ENCODE measurements around the gene PLCB4.

The PLCB4 gene

DNA sequence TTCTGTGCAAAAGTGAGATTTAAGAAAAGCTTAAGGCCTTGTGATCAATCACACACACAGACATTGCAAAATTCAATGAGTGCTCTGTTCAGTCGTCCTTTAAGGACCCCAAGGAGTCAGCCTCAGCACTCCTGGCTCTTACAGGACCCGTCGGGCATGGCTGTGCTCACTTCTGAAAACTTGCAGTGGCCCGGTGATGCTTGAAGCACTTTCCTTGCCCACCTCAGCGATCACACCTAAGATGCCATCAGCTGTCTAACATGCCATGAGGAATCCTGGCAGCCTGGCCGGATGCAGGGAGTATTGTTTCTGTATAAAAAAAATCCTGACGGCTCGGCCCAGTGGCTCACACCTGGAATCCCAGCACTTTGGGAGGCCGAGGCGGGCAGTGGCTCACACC is 344.1 kb downstream of the PLCB4 start:
- DNase-seq, result no peak

DNA sequence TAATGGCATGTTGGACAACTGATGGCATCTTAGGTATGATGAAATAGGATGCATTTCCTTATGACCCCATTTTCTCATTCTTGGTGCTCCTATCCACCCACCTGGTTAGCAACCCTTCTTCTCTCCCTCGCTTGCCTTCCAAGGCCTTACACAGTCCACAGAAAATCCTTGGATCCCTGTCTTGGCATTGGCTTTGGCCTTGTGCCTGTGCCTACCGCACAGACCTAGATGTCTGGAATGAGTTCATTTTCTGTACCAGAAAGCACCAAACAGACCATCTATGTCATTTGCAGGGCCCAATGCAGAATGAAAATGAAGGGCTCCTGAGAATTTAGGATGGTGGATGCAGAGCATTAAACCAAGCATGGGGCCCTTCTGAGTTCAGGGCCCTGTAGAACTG is 346.5 kb downstream of the PLCB4 start:
- DNase-seq, result no peak

DNA sequence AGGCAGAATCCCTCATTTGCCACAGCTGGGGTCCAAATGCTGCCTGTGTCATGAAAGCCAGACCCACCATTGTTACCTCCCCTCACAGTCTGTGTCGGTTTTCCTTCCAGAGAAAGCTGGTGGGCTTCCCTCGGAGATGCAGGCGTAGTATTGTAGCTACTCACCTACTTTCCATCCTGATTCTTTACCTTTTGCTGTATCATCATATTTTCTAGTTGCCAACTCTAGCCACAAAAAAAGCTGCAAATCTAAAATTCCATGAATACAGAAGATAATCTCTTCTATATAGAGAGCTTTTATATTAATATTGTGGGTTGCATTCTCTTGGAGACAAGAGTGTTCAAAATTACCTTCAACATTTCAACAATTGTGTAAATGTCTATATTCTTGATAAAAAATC is 347.5 kb downstream of the PLCB4 start:
- DNase-seq, result no peak

DNA sequence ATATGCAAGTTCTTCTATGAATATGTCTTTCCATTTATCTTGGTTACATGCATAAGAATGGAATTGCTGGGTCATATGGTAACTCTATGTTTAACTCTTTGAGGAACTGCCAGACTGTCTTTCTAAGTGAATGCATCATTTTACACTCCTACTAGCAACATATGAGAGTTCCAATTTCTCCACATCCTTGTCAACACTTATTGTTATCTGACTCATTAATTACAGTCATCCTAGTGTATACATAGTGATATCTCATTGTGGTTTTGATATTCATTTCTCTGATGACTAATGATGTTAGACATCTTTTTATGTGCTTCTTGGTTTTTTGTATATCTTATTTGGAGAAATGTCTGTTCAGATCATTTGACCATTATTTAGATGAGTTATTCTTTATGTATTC is 348.8 kb downstream of the PLCB4 start:
- no peak for DNase-seq

DNA sequence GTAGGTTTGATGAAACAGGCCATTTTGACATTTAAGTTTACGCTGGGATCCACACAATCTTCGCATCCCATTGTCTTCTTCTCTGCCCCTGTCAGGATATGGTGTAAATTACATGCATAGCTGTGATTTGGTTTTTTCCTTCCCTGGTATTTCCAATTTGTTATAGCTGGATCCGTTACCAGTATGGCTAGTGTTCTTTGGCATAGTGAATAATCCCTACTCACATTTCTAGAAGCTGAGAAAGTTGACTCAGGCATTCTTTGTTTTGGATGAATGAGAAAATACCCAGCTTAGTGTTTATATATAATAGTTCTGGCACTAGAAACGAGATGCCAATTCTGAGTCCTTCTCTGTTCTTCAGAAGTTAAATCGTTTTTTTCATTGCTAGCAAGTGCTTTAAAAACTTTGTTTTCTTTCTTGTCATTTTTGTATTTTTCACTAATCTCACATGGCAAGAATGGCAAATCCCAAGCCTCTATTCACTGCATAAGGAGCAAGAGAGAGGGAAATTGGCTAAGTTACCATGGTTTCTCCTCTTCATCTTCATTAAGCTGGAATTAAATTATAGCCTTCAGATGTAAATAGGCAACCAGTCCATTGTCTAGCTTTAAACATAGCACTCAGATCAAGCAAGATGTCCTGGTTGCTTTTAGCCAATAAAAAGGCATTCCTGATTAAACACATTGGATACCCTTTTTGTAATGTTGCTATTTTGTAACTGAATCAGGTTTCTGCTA is 353.6 kb downstream of the PLCB4 start:
- no peak for DNase-seq

DNA sequence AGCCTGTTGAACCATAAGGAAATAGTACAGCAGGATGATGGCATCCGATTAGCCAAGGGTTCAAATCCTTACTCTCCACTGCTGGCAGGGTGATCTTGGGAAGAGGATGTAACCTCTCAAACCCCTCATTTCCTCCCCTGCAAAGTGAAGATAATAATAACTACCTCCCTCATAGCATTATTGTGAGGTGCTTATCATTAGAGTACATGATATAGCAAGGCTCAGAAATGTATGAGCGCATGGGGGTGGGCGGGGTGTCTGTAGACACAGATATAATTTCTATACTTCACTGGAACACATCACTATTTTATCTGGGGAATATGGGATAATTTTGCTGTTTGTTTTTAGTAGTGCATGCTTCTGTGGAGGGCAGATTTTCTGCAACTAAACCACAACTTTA is 355.7 kb downstream of the PLCB4 start:
- no peak for DNase-seq

DNA sequence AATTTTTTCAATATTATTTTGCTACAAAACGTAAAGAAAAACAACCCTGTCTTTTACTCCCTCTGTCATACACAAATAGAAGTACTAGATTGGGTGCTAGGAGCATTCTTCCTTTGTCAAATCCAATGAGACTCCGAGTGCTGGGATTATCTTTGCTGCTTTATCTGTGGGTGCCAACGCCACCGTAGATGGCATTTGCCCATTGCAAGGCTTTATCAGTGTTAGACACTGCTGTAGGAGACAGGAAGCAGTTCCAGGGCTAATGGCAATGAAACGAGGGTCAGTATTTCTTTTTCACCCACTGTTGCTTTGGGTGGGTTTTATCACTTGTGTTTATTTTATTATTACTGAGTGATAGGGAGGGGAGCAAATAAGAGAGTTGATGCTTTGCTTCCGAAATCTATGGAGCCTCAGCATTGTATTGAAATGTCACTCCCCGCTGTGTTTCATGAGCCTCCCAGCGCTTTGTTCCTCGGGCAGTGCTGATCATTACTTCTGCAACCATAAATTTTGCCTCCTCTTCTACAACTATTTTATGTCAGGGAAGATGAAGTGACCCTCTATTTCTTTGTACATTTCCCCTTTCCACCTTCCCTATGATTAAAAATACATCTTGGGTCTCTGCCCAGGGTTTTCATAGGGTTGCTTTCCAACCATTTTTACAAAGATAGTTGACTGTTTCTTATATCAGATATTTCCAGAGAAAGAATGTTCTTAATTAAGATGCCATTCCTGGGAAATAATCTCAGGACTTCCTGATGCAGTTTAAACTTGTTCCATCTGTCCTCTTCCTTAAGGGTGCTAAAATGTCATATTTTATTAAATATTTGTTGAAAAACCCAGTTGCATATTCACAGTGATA is 358.8 kb downstream of the PLCB4 start:
- DNase-seq, result no peak

DNA sequence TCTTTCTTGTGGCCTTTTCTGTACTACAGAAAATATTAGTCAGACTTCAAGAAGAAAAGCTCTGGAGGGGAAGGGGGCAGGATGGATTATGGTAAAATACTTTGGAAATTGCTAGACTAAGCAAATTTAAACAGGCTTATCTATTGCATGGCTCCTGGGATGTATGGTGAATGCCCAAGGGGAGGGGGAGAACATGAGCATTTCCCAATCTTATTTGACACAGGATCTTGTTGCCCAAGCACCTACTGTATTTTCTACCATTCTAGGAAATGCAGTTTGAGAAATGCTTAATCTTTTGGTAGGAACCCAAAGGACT is 359.4 kb downstream of the PLCB4 start:
- no peak for DNase-seq

DNA sequence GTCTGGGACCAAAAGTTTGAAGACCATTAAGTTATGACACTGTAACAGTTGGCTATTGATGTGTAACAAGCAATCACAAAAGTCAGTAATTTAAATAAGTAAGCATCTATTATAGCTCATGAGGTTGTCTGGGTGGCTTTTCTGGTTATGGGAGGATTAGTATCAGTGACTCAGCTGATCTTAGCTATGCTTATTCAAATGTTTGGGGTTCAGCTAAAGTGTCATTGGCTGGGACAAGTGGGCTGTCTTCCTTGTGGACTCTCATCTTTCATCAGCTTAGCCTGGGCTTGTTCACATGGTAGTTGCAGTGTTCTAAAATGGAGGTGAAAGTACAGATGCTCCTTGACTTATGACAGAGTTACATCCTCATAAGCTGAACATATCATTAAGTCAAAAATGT is 370.9 kb downstream of the PLCB4 start:
- no peak for DNase-seq

DNA sequence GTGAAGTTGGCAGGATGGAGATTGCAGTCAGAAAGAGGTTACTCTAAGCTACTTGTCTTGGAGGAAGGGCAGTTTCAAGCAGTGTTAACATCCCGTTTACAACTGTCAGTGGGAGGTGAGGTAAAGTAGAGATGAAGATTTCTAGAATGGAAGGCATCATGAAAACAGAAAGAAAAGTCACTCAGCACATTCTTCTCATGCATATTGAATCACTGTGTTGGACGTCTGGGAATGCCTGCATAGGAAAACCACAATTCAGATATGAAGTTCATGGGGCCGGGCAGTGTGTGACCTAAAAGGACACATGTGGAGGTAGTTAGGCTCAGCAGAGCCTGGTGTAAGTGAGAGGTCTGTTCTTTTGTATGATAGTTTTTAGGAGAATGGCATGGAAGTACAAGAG is 372.0 kb downstream of the PLCB4 start:
- no peak for DNase-seq

DNA sequence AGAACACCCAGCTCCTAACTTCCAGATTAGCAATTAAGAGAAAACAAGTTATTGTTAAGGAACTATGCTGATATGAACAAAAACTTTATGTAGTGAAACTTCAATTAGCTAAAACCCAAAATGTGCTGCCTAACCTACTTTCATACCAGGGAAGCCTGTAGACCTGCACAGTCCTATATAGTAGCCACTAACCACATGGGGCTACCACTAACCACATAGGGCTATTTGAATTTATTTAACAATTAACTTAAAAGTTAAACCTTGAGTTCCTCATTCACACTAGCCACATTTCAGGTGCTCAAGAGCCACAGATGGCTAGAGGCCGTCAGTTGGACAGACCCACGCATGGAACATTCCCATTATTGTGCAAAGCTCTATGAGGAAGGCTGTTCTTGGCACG is 373.1 kb downstream of the PLCB4 start:
- no peak for DNase-seq

DNA sequence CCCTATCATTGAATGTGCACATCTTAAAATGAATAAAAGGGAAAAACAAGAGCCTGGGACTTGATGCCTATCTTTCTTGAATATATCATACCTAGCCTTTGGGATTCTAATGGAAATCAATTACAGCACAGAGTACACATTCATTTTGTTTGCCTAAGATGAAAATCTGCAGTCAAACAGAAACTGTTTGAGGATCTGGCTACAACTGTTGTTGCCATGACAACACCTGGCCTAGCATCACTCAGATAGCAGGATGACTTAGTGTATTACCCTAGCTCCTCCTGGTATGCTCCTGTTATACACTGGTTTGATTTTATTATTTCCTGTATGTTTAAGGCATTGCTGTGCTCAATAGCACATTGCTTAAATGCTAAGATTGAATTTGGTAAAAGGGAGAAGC is 374.0 kb downstream of the PLCB4 start:
- no peak for DNase-seq

DNA sequence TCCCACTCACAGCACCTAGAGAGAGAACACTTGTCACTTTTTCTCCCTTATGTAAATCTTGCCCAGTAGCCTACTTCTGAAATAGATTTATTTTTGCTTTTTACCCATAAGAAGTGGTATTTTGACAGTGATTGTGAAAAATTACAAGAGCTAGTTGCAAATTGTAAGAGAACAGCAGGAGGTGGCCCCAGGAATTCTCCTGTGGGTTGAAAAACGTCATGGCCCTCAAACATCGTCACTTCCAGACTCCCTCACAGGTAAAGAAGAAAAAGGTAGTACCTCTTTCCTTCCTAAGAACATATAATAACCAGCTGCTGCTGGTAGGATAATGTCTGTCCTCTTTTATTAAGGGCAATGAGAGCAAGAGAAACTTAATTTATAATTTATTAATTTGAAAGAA is 376.0 kb downstream of the PLCB4 start:
- DNase-seq, result no peak

DNA sequence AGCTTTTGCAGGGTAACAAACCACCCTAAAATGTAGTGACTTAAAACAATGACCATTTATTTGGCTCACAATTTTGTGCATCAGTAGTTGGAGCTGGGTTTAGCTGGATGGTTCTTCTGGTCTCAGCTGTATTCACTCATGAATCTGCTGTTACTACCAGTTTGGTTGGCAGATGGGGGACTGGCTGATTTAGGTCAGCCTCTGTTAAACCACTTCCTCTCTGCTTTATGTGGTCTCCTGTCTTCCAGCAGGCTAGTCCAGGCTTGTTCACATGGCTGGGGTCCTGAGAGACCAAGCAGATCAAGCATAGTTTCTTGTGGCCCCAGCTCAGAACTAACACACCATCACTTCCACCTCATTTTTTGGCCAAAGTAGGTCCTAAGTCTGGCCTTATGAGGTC is 378.3 kb downstream of the PLCB4 start:
- DNase-seq, result no peak

DNA sequence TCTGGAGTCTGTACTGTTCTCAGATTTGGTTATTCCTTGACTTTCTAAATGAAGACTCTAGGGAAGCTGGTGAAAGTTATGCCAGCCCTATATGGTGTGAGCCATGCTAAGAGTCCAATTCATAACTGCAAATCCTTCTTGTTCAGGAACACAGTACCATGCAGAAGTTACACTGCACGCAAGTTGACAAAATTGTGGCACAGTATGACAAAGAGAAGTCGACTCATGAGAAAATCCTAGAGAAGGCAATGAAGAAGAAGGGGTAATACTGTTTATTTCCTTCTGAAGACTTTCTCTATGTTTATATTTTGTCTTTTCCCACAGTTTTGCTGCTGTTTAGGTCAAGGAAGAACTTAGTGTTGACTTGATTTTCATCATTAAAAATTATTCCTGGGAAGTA is 384.3 kb downstream of the PLCB4 start:
- no peak for DNase-seq

DNA sequence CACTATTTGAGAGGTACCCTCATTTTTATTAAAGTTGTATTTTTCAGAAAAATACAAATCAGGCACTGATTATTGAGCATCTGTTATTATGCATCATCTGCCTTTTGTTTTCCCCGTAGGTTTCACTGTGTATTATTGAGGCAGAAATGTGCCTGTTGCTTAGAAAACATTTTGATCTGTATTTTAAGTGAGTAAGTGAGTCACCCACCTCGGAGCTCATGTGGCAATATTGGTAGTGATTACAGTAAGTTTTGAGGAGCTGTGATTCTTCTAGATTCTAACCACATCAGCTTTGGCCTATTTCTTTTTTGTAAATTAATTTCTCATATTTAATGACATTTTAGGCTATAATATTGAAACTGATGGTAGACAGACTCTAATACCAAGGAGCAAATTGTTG is 385.9 kb downstream of the PLCB4 start:
- no peak for DNase-seq

DNA sequence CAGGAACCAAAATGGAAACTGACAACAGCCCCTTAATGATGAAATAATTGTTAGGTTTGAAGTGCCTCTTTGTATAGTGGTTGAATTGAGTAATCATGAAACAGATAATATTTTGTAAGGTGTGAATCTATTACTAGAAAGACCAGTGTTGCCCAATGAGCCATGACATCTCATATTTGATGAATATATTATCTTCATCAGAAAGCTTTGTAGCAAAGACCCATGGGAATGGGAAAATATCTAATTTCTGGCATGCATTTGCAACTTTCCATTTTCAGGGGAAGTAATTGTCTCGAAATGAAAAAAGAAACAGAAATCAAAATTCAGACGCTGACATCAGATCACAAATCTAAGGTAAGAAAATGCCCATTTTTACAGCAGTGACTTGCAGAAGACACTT is 388.2 kb downstream of the PLCB4 start:
- DNase-seq, result no peak

DNA sequence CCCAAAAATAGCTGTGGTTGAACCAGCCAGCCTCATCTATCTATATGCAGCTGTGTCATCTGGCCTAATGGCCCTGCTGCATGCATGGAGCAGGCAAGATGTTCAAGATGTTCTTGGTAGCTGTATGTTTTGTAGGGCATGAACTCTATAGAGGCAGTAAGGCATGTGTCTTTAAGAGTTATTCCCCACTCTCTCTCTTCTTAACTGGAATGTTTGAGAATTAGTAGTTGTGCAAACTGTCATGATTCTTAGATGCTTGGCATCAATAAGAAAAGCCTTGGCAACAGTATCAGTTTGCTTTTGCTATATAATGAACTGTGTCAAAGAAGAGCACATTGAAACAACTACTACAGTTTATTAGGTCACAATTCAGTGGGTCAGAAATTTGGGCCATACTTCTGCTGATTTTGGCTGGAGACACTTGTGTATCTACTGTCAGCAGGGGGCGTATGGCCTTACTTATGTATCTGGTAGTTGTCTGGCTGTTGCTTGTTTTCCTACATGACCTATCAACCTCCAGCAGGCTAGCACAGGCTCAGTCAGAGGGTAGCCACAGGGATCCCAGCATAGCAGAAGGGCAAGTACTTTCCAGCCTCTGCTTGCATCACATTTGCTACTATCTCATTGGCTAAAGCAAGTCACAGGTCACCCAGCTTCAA is 389.4 kb downstream of the PLCB4 start:
- no peak for DNase-seq

DNA sequence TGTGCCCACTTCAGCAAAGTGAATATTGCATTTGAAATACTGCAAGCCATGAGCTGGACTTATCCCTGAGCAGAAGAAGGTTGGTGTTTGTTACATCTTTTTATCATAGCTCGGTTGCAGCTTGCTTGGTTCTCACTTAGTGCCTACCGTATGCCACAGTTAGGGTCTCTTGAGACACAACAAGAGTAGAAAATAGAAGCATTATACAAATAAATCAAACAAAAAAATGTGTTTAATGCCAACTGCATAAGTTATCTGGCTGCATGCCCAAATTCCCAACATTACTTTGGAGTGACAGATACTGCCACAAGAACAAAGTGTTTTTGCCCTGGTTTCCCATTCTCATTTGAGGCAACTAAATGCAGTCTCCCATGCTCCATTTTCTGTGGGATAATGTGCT is 391.6 kb downstream of the PLCB4 start:
- DNase-seq, result no peak

DNA sequence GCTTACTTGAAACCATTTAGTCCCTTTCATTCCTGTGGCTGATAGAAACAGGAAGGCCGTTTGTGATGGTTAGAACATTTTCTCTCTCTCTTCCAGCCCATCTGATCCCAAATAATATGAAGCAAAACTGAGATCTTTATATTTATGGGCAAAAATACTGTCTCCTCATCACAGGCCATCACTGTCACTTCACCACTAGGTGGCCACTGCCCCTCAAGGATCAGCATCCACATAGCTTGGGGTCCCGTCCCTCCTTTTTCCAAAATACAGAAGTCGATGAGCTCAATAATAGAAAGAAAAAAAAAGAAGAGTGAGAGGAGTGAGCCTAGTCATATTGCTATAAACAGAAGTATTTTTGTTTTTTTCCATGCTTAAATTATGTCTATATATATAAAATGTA is 399.1 kb downstream of the PLCB4 start:
- DNase-seq, result no peak

DNA sequence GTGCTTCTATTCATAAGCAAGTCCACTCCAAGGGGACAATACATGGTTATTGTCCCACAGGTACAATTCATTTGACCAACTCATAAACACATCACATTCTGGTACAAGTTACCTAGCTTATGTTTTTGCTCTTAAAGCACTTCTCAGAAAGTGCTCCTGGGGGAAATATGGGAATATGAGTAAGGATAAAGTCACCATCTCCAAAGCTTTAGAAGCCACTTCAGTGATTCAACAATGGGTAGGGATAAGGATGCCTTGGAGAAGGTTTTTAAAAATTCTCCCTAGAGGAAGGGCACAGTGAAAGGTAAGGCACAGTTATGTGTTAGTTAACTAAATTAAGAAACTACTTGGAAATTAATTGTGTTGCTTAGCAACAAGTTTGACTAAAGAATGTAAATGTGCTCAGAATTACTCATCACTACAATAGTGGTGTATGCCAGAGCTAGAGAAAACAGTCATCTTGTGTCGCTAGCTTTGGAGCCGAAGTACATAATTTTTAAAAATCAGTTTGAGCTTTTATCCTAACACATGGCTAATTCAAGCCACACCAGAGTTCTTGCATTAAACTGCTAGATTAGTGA is 406.0 kb downstream of the PLCB4 start:
- DNase-seq, result no peak

DNA sequence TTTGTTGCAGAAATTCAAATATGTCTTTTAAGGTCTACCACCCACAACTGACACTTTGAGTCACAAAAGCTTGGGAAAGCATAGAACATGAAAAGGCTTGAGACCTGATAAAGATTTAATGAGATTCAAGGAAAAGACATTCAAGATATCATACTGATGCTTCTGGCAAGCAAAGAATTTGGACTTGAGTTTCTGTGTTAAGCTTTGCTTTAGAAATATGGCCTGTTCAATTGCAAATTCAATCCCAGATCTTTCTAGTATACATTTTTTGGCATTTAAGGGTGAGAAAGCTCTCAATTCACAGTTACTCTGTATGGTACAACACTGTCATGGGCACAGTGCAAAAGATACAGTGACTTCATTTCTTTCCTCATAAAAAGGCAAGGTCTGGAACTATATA is 406.6 kb downstream of the PLCB4 start:
- no peak for DNase-seq

DNA sequence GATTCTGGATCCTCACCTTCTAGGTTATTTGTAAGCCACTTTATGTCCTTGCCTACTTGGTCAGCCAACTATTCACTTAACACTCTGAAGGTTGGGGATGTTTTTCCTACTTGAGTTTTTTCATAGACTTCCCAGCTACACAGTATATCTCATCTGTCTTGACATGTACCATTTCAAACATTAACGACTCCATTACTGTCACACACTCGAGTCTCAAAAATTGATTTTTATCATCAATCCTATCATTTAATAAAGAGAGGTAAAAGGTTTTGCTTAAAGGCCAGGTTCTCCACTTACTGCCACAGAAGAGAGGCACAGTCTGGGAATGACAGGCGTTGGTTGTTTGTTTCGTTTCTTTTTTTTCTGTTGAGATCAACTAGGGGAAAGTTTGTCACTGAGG is 407.3 kb downstream of the PLCB4 start:
- DNase-seq, result no peak

DNA sequence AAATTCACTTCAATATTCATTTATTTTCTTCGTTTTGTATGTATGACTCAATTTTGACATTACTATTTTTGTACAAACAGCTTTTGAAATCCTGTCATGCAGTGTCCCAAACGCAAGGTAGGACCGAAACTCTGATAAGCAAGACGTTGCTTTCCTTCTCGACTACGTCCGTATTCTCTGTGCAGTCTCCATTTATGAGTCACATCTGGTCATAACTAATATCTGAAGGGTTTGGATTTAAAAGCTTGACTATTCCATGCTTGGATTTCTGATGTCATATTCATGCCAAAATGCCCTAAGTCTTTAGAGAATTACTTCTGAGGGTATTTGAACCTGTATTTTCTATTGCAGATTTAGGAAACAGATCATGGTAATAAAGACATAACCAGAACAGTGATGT is 407.8 kb downstream of the PLCB4 start:
- DNase-seq, result no peak
